ENCODE results near the gene B3GNT4.

GRCh38 chr12:122243965-122244364 is 40.5 kb downstream of the B3GNT4 start:
- TF ChIP-seq EZH2 (IDR thresholded peaks at IDR 0.05) (no peak), POLR2AphosphoS5 (IDR thresholded peaks at IDR 0.05; ENCODE audit: borderline replicate concordance, low read depth, low read length) (no peak), FOXP2 (optimal IDR thresholded peaks at IDR 0.05; ENCODE audit: control extremely low read depth, extremely low read length, insufficient read depth) (no peak)
